Ovary (tissue), 10 donors: ENCODE measurements around the gene MICALL2. TPM values are rescaled to one million over a fixed set of nuclear protein-coding genes. Genes with fewer than 3 reads are reported as not detected.

Experiments
- DNase-seq, 5 donors: peaks; one replicate each; pipeline ENCODE4 v3.0.0-alpha.2; 2019 to 2020
- H3K27ac ChIP-seq, 2 donors: fragments of 200-600 bp; one replicate each; pipeline versions ENCODE4 v1.5.1 to v1.8.0; 2019 to 2022
- H3K27me3 ChIP-seq: fragments of 200-600 bp; one replicate; pipeline ENCODE4 v1.8.0; 2022
- H3K36me3 ChIP-seq: fragments of 200-600 bp; sonication (generic); one replicate; pipeline ENCODE4 v1.5.1; 2019
- H3K4me1 ChIP-seq: one replicate; pipeline ENCODE4 v1.8.1; 2013; ENCODE audit warnings: mild to moderate bottlenecking, moderate library complexity; ENCODE audit not compliant: insufficient read depth
- H3K4me3 ChIP-seq: fragments of 200-600 bp; sonication (generic); one replicate; pipeline ENCODE4 v1.5.1; 2017
- H3K9me3 ChIP-seq, 2 donors: fragments of 200-600 bp in 1 of 2; sonication (generic) in 1 of 2; one replicate each; pipeline versions ENCODE4 v1.5.1 to v1.8.1; 2013 to 2019; ENCODE audit warnings: mild to moderate bottlenecking in 1 of 2, moderate library complexity in 1 of 2
- CTCF ChIP-seq, 3 donors: fragments of 450-650 bp in 2 of 3; fragments of 200-600 bp in 1 of 3; IDR thresholded peaks; one replicate each; pipeline versions ENCODE4 v1.5.1 to v1.8.0; 2016 to 2022; ENCODE audit warnings: antibody characterized with exemption in 3 of 3, mild to moderate bottlenecking in 1 of 3
- EP300 ChIP-seq: sonication (generic); formaldehyde crosslinking; IDR thresholded peaks from one replicate; pipeline ENCODE4 v1.6.1; 2017; ENCODE audit warnings: antibody characterized with exemption
- POLR2A ChIP-seq: fragments of 450-650 bp; IDR thresholded peaks from one replicate; pipeline ENCODE4 v1.6.1; 2017; ENCODE audit warnings: antibody characterized with exemption, mild to moderate bottlenecking, moderate library complexity
- WGBS, 3 donors: extraction: QIAGEN DNeasy Blood & Tissue Kit in 1 of 3; methylation state at CpG; one replicate each; pipeline versions ENCODE4 v1.1.5 to v1.1.7; 2013 to 2017; 5-methylcytosine and 5-hydroxymethylcytosine counted together
- intact Hi-C, 4 donors: fragments of 100-400 bp; cut with DNase I; formaldehyde crosslinking; loops; one replicate each; pipeline versions ENCODE4 v1.11.0 to v1.15.1; 2022 to 2023
- long read RNA-seq, 3 donors: library from polyadenylated mRNA in 2 of 3; unstranded in 2 of 3; transcript quantifications; one replicate each; pipeline ENCODE4 v2.0.0 and lab custom pipeline, GENCODE V29; 2021 to 2026
- polyA plus RNA-seq, 2 donors: library from polyadenylated mRNA; stranded (reverse); fragments of 200-250 nt in 1 of 2; fragments of 350-450 nt in 1 of 2; fragmentation: Illumina TruSeq in 1 of 2; extraction: RNeasy Lipid Tissue Mini Kit (QIAGEN cat#74804) in 1 of 2; gene quantifications; one replicate each; pipeline ENCODE4 v1.2.3, GENCODE V29; 2013 to 2014
- total RNA-seq, 7 donors: library from RNA; depleted of rRNA in 2 of 7; stranded (reverse); fragments of >200 nt in 2 of 7; fragmentation: NEBNext Ultra II Directional in 3 of 7; extraction: Animal tissue kit (Norgen Biotek cat#: 25700) in 3 of 7; gene quantifications; one replicate each; pipeline versions ENCODE4 v1.1.0 to v1.2.4, GENCODE V29; 2016 to 2023
- donor health status: DM: no; HTN: no; CAD: no; lungs with moderate emphysema.
- donor health status: DM: no; HTN: no; CAD: no.
- donor health status: Bipolar disorder and iron deficiency.
- donor health status: DM: yes; HTN: yes; CAD: no.
- donor health status: DM: no; HTN: no; CAD: no.
- donor health status: DM: yes; HTN: yes; CAD: no.

Gene MICALL2
- 10 to 100 TPM in 2 of 7 donors, 1 to 10 TPM in 5; 3.8 to 13.4 (median 7.9) TPM for total RNA-seq
- 1 to 10 TPM in 1 of 2 donors, under 1 TPM in 1; 0.95 to 5.5 TPM for polyA plus RNA-seq
- long read RNA-seq, donor 1, partial matches to known transcripts = 4 of 7 reads
- long read RNA-seq, donor 1, other reads (novel, unspliced or antisense) = 2 of 7 reads
- long read RNA-seq, donor 2 = 0 reads
- long read RNA-seq, donor 3, transcript MICALL2-201 (17 exons, 3,121 nt) = major isoform, 5 of 33 reads
- long read RNA-seq, donor 3, partial matches to known transcripts = 10 of 33 reads
- long read RNA-seq, donor 3, other reads (novel, unspliced or antisense) = 18 of 33 reads

DNA sequence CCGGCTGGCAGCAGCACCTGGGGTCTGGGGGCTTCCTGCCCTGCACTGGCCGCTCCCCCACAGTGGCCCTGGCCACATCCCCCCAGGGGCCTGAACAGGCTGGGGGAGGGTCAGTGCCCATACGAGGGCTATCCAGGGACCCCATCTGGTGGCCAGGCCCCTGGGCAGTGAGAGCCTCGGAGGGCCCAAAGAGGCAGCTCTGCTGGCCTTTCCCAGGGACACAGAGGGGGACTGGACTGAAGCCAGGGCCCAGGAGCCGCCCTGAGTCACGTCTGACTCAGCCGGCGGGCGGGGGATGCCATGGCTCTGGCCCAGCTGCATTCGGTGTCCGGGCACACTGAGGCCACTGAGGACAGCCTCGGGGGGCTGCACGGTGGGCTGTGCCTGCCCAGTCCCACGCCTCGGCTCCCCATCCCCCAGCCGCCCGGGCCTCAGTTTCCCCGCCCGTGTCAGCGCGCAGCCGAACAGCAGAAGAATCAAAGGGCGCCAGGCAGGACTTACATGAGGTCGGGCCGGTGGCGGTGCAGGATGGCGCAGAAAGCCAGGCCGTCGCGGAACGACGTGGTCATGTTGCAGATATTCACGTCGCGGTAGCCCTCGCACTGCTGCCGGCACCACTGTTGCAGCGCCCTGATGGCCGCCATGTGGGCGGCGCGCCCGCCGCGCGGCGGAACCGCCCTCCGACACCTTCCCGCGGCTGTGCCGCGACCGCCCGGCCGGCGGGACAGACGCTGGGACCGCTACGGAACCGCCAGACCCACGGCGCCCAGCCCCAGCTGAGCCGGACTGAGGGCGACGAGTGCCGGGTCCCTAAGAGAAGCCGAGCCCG lies at the start of gene MICALL2:
Gene MICALL2 (minus strand): TSS at position 788 of the 829 bp plus-strand sequence. CDS start 144 bp downstream, at position 644.
- peaks cover 9% of the 10 kb centered on the region for H3K4me1 ChIP-seq
- whole genome bisulfite sequencing, 3 donors = 0 to 2% (median 1%) methylated on average over 59 to 69 of the region's 69 CpGs

GRCh38 chr7:1508277-1508758 lies 49.0 kb upstream of the MICALL2 start:
- TF ChIP-seq POLR2A (no peak), CTCF (IDR thresholded peaks at IDR 0.05) (no peak), EP300 (no peak)
- DNase-seq = no peak
- Histone ChIP-seq H3K36me3 (no peaks in the 10 kb centered on the region), H3K4me3 (no peak overlapping the region), H3K9me3 (no peaks in the 10 kb centered on the region), H3K27me3 (no peaks in the 10 kb centered on the region), H3K27ac (no peak overlapping the region), H3K4me1 (peaks cover 2% of the 10 kb centered on the region)
- 63 to 67% (median 63%) methylated on average over 10 of the region's 10 CpGs for WGBS, 3 donors
- intact Hi-C loops = no loop called here

More for the DNA sequence above, at the start of gene MICALL2:
- H3K36me3 ChIP-seq = no peaks in the 10 kb centered on the region
- DNase-seq = peak; percentile 81 to 84 (median 82)
- peak within 1 kb of the TSS in 1 of 2 donors; percentile 21 for H3K27ac ChIP-seq
- TF ChIP-seq EP300 (no peak), POLR2A (peak; percentile 60)
- no peaks in the 10 kb centered on the region for H3K9me3 ChIP-seq
- intact Hi-C loops = no loop called here
- peak within 1 kb of the TSS; percentile 54 for H3K4me3 ChIP-seq
- H3K27me3 ChIP-seq = no peaks in the 10 kb centered on the region

DNA sequence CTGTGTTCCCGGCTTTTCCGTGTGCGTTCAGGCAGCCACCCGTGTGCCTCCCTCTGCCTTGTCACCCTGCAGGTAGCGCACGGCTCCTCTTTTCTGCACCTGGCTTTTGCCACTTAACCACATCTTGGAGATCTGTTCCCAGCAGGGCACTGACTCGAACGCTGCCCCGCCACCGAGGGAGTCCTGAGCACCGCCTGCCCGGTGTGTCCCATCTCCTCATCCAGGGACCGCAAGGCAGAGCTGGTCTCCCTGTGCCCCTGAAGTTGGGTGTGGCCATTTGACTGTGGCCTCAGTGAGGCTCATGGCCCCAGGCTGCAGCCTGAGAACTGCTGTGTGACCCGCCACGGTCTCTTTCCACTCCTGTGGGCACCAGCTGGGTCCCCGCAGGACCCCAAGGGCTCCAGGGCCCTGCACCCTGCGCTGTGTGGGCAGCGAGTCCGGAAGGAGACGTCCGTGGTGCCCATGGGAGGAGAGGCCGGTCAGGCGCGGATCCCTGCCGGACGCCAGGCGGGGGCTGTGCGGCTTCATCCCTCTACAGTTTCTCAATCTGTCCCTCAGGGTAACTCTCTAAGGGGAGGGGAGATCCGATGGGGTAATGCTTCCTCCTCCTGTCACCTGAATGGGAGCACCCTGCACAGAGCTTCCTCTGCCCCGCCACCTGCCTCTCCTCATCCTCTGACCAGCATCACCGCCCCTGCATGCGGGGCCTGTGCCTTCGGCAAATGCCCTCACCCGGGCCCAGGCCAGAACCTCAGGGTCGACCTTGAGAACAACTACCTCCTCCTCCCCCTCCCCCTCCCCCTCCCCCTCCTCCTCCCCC lies 46.7 kb upstream of the MICALL2 start:
- WGBS, 3 donors = 73 to 76% (median 75%) methylated on average over 35 of the region's 35 CpGs
- intact Hi-C loops = no loop called here
- TF ChIP-seq EP300 (no peak), POLR2A (no peak), CTCF (IDR thresholded peaks at IDR 0.05) (no peak)
- peak in 1 of 5 donors; percentile 29 for DNase-seq
- no peak overlapping the region for H3K27ac ChIP-seq
- no peaks in the 10 kb centered on the region for H3K27me3 ChIP-seq
- H3K4me1 ChIP-seq = peaks cover 10% of the 10 kb centered on the region
- H3K4me3 ChIP-seq = no peak overlapping the region
- H3K9me3 ChIP-seq = no peaks in the 10 kb centered on the region
- no peaks in the 10 kb centered on the region for H3K36me3 ChIP-seq

- intact Hi-C loops = loop anchor here in 1 of 4 donors (5.0 kb wide), 1 partner anchor 68 kb away; the partner anchor contains the start of gene PSMG3
- TF ChIP-seq POLR2A (peak; percentile 45), EP300 (no peak), CTCF (IDR thresholded peaks at IDR 0.05) (peak; percentile 90 to 98 (median 96))
- peak; percentile 87 to 94 (median 91) for DNase-seq
- Histone ChIP-seq H3K36me3 (no peaks in the 10 kb centered on the region), H3K27ac (no peak within 1 kb of the TSS), H3K4me1 (peaks cover 10% of the 10 kb centered on the region), H3K4me3 (peak within 1 kb of the TSS; percentile 99), H3K27me3 (no peaks in the 10 kb centered on the region), H3K9me3 (no peaks in the 10 kb centered on the region)
- WGBS, 3 donors = 0 to 1% (median 1%) methylated on average over 89 to 118 of the region's 118 CpGs
These were observed 44.8 kb upstream of the MICALL2 start, which contains the start of gene INTS1 for GRCh38 chr7:1503816-1504775. Gene INTS1, minus strand, starts transcription at chr7:1504389. Its CDS starts 429 bp downstream, at chr7:1503960.
